Glomerular visceral epithelial cell (primary cell): ENCODE results near the gene ACAP1.
A peak's percentile ranks its signal among the peaks of the same experiment; 100 is the strongest.

Experiments
- DNase-seq: peaks from one replicate; pipeline ENCODE4 v3.0.0-alpha.2; 2016; ENCODE audit errors: extremely low spot score

Gene ACAP1

DNA sequence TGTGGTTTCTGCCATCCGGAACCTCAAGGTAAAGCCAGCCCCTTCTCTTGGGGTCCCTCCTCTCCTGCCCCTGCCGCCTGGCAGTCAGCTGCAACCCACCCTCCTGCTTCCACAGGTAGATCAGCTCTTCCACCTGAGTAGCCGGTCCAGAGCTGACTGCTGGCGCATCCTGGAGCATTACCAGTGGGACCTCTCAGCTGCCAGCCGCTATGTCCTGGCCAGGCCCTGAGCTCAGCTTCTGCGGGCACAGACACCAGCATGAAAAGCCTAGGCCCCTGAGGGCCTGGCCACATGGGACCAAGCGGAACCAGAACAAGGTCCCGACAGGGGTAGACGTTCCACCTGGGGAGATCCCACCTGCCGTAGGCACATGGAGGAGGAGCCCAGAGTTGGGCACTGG lies 52.5 kb downstream of the ACAP1 start:
- DNase-seq = no peak

DNA sequence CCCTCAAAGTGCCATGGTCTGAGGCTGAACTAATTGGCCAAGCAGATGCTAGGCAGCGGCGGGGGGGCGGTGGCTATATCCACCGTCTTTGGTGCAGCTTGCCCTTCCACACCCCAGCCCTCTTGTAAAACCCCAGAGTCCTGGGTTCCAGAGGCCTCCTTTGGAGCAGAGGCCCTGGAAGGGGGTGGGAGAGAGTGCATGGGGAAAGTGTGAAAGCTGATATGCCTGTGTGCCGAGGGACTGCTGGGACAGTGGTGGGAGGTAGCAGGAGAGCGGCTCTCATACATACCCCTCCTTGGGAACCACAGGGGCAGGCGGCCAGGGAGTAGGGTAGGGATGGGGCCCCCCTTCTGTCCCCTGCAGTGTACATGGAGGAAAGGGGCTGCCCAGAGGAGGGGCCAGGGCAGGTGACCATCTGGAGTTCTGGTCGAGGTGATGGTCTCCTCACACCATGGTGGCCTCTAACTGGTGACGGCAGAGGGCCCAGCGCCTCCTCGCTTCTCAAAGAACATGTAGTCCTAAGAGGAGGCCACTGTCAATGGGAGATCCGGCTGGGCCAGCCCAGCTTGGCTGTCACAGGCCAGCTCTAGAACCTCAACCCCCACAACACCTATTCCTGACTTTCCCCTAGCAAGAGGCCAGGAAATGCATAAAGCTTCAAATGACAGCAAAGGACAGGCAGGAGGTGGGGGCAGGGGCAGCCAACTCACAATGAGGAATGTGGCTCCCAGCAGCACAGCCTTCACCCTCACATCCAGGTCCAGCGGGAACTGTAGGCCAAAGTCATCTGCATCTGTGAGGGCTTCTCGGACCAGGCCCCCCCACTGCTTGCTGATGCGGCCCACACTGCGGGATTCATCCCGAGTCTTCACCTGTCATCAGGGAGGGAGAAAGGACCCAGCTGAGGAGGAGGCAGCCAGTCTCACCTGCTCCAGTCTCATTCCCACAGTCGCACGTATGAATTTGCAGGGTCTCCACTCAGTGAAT lies 53.9 kb downstream of the ACAP1 start:
- DNase-seq = no peak

DNA sequence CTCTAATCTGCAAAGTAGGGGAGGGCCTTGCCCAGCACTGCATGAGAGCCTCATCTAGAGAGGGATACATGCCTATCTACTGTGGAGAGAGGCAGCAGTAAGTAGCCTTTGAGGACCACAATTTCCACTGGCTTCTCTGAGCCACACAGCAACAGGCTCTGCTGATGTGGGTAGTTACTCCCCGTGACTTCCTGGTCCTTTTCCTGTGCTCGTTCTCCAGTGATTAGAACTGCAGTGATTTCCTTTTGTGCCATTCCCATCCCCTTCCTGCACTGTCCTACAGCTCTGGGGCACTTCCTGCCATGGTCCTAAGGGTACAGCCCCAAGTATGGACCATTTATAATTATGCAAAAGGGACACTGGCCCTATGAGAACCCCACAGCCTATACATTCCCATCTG lies 55.0 kb downstream of the ACAP1 start:
- DNase-seq = no peak

DNA sequence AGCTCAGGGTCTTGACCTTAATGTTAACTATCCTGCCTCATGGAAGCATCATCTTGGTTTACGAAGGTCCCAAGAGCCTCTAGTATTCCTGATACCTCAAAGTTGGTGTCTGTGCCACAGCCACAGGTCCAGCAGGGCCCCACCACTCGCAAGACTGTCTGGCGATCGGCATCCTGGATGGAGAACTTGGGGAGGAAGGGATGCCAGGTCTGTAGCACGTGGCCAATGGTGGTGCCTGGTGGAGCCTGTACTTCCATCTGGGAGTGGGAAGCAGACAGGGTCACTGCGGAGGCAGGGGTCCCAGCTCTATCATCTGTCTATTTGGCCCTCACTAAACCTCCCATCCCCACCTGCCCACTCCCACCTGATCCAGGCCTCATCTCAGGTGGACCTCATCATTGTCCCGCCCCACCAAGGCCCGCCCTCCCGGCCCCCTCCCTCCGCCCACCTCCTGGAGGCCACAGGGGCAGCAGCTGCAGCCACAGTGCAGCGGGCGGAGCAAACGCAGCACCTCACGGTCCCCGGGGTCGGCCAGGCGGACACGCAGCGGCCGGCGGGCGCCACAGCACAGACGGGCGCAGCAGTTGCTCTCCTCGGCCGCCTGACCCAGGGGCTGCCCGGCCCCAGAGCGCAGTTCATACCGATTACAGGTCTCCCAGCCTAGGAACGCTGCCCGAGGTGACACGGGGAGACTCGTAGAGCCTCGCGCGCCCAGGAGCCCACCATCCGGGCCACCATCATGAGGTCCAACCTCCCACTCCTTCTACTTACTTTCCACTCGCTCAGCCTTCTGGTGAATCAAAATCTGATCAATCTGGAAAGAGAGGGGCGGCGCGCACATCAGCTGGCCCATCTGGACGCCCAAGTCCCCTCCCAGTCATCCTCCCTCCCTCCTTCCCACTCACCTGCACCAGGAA lies 56.6 kb downstream of the ACAP1 start:
- no peak for DNase-seq

DNA sequence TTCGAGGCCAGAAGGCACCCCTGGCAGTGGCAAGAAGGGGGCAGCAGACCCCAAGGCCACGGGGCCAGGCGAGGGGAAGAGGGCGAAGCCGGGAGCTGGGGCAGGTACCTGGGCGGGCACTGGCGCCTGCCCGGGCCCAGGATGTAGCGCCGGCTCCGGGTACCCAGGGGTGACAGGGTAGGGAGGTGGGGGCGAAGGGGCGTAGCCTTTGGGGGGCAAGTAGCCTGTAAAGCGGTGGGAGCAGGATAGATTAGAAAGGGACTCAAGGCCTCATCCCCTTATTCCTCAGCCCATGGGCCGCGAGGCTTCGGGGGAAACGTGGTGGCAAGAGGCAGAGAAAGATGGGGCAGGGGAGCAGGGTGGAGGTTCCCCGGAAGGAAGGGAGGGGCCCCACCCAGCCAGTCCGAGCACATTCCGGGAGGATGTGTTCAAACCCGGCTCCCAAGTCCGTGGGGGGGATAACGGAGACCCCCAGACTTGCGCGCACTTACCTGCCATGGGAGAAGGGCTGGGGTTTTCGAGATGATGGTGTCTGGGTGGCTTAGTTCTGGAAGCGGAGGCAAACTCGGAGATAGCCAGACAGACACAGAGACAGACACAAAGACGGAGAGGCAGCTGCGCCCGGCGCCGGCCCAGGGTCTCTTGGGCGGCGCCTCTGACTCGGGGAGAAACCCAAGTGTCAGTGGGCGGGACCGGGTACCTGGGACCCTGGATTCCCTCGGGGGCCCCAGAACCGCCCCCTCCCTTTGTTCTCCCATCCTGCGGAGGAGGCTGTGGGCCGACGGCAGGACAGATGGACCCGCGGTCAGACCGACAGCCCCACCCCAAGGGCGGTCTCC lies 57.5 kb downstream of the ACAP1 start:
- peak; percentile 53 for DNase-seq

DNA sequence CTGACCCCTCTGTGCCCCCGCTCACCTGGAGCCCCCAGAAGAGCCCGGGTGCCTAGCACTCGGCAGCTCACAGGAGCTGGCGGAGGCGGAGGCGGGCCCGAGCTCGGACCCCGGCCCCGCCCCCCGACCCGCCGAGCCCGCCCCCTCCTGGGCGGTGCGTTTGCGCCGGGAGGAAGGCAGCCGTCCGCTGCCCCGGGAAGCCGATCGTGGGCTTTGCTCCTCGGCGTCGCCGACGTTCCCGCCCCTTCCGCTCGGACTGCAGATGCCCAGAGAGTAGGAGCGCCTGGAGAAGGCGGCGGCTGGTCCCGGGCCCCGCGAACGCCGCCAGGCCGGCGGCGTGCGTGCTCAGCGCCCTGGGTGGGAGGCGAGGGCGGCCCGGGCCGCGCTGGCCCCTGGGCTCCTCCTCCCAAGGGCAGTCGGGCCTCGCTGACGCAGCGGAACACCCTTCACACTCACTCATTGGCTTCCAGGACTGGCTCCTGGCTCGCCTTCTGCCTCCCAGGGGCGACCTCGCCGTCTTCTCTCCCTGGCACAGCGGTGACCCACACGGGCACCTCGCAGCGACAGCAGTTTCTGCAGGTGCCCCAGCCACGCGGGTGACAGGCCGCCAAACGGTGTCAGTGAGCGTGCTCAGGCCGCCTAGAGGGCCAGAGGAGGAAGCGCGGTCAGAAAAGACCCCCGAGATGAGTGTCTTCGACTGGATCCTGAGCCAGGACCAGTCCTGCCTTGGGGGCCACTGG lies 58.3 kb downstream of the ACAP1 start, which contains the start of gene PLSCR3:
PLSCR3 (minus strand) TSS at position 74 of the 740 bp plus-strand sequence. CDS start 415 bp downstream, outside the sequence.
- peak; percentile 92 for DNase-seq

DNA sequence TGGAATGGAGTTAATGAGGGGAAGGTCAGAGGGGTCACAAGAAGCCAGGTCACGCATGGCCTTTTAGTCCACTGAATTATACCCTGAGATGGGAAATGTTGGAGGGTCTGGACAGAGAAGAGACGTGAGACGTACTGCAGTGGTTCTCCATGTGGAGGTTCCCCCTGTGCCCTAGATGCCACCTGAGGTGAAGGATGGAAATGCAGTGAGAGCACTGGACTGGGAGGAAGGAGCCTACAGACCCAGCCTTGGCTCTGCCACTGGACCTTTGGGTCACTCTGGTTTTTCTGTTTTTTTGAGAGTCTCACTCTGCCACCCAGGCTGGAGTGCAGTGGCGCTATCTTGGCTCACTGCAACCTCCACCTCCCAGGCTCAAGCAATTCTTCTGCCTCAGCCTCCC lies 59.8 kb downstream of the ACAP1 start:
- no peak for DNase-seq

DNA sequence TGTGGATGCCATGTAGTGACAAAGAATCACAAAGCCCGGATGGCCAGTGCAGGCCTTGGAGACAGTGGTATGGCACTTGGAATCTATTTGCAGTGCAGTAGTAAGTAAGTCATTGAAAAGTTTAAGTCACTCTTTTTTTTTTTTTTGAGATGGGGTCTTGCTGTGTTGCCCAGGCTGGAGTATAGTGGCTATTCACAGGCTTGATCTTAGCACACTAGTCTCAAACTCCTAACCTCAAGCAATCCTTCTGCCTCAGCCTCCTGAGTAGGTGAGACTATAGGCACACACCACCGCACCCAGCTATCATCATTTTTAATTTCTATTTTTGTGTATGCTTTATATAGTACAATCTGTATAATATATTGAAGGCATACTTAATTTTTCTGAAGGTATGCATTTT lies 62.3 kb downstream of the ACAP1 start:
- no peak for DNase-seq
